Measurements from ENCODE around the gene SLC16A2. TPM values are rescaled to one million over a fixed set of nuclear protein-coding genes. Genes with fewer than 3 reads are reported as not detected.

SLC16A2 gene
- total RNA-seq: 10 to 100 TPM; 16.7 to 68.8 (median 53.4) TPM
- long read RNA-seq, partial matches to known transcripts: 10 of 10 reads
- long read RNA-seq, other reads (novel, unspliced or antisense): 0 of 10 reads

GRCh38 chrX:74421036-74421739, at the start of gene SLC16A2:
Gene SLC16A2, plus strand, starts transcription at chrX:74421493. Its CDS starts 145 bp downstream, at chrX:74421638.
- no peaks in the 10 kb centered on the region for H3K9me3 ChIP-seq
- intact Hi-C loops (cut with DNase I): no loop called here
- peaks cover 0 to 6% (median 0%) of the 10 kb centered on the region in 4 donors for H3K4me1 ChIP-seq
- H3K27ac ChIP-seq: peak within 1 kb of the TSS; percentile 38 to 81 (median 76)
- no peaks in the 10 kb centered on the region for H3K27me3 ChIP-seq
- H3K4me3 ChIP-seq: peak within 1 kb of the TSS; percentile 40 to 59 (median 55)
- ATAC-seq (peak; percentile 66 to 72 (median 70)), DNase-seq (peak; percentile 79 to 83 (median 82))
- TF ChIP-seq POLR2A (IDR thresholded peaks at IDR 0.05): peak; percentile 24
- TF ChIP-seq CTCF (IDR thresholded peaks at IDR 0.05): no peak
- WGBS (ENCODE audit: insufficient coverage, low coverage, low lambda C conversion rate, missing lambda C conversion rate): 16% methylated on average over 17 of the region's 33 CpGs
- no peaks in the 10 kb centered on the region for H3K36me3 ChIP-seq

GRCh38 chrX:74372272-74372671, 49.0 kb upstream of the SLC16A2 start:
- no peaks in the 10 kb centered on the region for H3K36me3 ChIP-seq
- peaks cover 0 to 5% of the 10 kb centered on the region in 2 donors for H3K27me3 ChIP-seq
- intact Hi-C loops (cut with DNase I): no loop called here
- ATAC-seq: no peak
- H3K4me1 ChIP-seq: no peaks in the 10 kb centered on the region
- no peak overlapping the region for H3K27ac ChIP-seq
- H3K9me3 ChIP-seq: no peaks in the 10 kb centered on the region
- no peak overlapping the region for H3K4me3 ChIP-seq
- DNase-seq: no peak
- no peak for TF ChIP-seq POLR2A (IDR thresholded peaks at IDR 0.05)
- TF ChIP-seq CTCF (IDR thresholded peaks at IDR 0.05): no peak

- ATAC-seq (no peak), DNase-seq (no peak)
- Histone ChIP-seq H3K9me3 (no peaks in the 10 kb centered on the region), H3K27me3 (peaks cover 0 to 5% of the 10 kb centered on the region in 2 donors), H3K27ac (no peak overlapping the region), H3K36me3 (no peaks in the 10 kb centered on the region), H3K4me3 (no peak overlapping the region), H3K4me1 (no peaks in the 10 kb centered on the region)
- TF ChIP-seq POLR2A (IDR thresholded peaks at IDR 0.05): no peak
- no peak for TF ChIP-seq CTCF (IDR thresholded peaks at IDR 0.05)
- WGBS (ENCODE audit: insufficient coverage, low coverage, low lambda C conversion rate, missing lambda C conversion rate): 43% methylated on average over 1 of the region's 1 CpG
- intact Hi-C loops (cut with DNase I): no loop called here
These were observed 44.0 kb upstream of the SLC16A2 start for GRCh38 chrX:74377282-74377681.

GRCh38 chrX:74382613-74383012, 38.7 kb upstream of the SLC16A2 start:
- ATAC-seq (peak; percentile 89 to 95 (median 93)), DNase-seq (peak in 2 of 3 donors; percentile 56 to 58)
- intact Hi-C loops (cut with DNase I): loop anchor here (10.0 kb wide), 2 partner anchors 152 to 162 kb away; no protein-coding TSS in a partner anchor
- Histone ChIP-seq H3K27me3 (no peaks in the 10 kb centered on the region), H3K27ac (no peak overlapping the region), H3K36me3 (no peaks in the 10 kb centered on the region), H3K4me1 (no peaks in the 10 kb centered on the region), H3K4me3 (no peak overlapping the region), H3K9me3 (no peaks in the 10 kb centered on the region)
- 12% methylated on average over 2 of the region's 2 CpGs for WGBS (ENCODE audit: insufficient coverage, low coverage, low lambda C conversion rate, missing lambda C conversion rate)
- peak; percentile 69 to 88 (median 77) for TF ChIP-seq CTCF (IDR thresholded peaks at IDR 0.05)
- TF ChIP-seq POLR2A (IDR thresholded peaks at IDR 0.05): no peak

All from right lobe of liver (tissue), 6 donors.